HL-60 (cell line): ENCODE data around the gene ASCC2.

Experiments used
- GABPA ChIP-seq: IDR thresholded peaks from 2 replicates; pipeline ENCODE4 v1.6.1; 2012; ENCODE audit warnings: low read depth
- SPI1 ChIP-seq: IDR thresholded peaks from 2 replicates; pipeline ENCODE4 v1.6.1; 2012; ENCODE audit warnings: low read depth, mild to moderate bottlenecking, borderline replicate concordance
- TF ChIP-seq, protein P1 (sequence below): IDR thresholded peaks from one replicate; pipeline ENCODE4 v1.5.1; 2011; ENCODE audit warnings: low read length, control low read depth, inconsistent platforms; ENCODE audit not compliant: insufficient read depth

DNA sequence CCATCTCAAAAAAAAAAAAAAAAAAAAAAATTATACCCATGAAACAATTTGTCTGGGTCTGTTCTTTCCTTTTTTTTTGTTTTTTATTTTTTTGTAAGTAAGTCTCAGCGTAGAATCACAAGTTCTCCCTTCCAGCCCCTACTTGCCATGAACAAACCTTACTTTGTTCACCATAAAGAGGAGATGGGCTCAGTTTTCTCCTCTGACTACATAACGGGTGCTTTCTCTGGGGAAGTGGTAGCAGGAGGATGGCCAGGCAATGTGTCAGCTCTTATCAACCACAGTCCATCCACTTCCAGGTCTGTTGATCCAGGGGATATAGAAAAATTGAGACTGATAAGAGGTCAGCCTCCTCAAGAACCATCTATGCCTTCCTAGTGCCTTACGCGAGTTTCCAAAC lies 11.0 kb downstream of the ASCC2 start:
- TF ChIP-seq, protein P1, sequence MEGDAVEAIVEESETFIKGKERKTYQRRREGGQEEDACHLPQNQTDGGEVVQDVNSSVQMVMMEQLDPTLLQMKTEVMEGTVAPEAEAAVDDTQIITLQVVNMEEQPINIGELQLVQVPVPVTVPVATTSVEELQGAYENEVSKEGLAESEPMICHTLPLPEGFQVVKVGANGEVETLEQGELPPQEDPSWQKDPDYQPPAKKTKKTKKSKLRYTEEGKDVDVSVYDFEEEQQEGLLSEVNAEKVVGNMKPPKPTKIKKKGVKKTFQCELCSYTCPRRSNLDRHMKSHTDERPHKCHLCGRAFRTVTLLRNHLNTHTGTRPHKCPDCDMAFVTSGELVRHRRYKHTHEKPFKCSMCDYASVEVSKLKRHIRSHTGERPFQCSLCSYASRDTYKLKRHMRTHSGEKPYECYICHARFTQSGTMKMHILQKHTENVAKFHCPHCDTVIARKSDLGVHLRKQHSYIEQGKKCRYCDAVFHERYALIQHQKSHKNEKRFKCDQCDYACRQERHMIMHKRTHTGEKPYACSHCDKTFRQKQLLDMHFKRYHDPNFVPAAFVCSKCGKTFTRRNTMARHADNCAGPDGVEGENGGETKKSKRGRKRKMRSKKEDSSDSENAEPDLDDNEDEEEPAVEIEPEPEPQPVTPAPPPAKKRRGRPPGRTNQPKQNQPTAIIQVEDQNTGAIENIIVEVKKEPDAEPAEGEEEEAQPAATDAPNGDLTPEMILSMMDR: no peak
- TF ChIP-seq GABPA (no peak), SPI1 (no peak)
